NCI-H128 (cell line): Measurements from ENCODE around the gene ATP8A2.

Experiments used
- DNase-seq: peaks from one replicate; lab custom pipeline; 2025; ENCODE audit not compliant: unreplicated experiment; lab: John Stamatoyannopoulos, UW

The ATP8A2 gene

DNA sequence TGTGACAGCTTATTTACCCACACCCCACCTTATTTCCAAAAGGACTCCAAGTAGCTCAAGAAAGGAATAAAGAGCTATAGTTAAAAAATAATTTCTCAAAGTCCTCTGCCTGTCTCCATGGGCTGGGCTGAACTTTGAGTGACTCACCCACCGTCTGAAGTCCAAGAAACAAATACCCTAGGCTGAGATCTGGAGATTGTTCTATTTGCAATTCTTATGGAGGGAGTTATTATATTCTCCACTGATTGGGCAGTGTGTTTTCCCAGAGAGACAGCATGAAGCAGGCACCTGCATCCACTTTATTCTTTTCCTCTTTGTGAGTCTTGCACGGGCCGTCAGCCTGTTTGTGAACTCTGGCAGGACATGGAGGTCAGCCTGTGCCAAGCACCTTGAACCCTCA, 616.9 kb downstream of the ATP8A2 start:
- DNase-seq, result no peak

DNA sequence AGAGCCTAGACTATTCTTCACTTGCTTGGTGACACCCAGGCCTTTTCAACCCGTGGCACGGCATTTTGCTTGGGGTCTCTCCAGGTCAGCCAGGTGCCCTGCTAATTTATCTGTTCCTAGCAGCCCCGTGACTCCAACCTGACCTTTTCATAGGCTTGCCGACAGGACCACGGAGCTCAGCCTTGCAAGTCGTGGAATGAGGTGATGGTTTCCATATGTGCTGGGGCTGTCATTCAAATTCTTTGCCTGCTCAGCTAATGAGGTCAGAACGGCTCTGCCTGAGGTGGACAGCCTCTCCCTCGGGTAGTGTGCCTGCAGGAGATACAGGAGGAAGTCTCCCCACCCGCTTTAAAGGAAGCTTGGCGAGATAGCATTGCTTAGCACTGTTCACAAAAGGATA, 619.0 kb downstream of the ATP8A2 start:
- DNase-seq, result no peak

DNA sequence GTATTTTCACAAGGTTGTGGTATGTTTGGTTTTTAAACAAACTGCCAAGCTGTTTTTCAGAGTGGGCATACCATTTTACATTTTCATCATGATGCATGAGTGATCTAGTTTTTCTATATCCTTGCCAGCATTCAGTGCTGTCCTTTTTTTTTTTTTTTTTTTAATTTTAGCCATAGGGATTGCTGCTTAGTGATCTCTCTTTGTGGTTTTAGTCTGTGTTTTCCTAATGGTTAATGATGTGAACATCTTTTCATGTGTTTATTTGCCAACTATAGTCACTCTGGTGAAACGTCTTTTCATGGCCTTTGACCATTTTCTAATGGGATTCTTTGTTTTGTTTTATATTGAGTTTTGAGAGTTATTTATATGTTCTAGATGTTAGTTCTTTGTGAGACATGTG, 620.3 kb downstream of the ATP8A2 start:
- DNase-seq, result no peak

DNA sequence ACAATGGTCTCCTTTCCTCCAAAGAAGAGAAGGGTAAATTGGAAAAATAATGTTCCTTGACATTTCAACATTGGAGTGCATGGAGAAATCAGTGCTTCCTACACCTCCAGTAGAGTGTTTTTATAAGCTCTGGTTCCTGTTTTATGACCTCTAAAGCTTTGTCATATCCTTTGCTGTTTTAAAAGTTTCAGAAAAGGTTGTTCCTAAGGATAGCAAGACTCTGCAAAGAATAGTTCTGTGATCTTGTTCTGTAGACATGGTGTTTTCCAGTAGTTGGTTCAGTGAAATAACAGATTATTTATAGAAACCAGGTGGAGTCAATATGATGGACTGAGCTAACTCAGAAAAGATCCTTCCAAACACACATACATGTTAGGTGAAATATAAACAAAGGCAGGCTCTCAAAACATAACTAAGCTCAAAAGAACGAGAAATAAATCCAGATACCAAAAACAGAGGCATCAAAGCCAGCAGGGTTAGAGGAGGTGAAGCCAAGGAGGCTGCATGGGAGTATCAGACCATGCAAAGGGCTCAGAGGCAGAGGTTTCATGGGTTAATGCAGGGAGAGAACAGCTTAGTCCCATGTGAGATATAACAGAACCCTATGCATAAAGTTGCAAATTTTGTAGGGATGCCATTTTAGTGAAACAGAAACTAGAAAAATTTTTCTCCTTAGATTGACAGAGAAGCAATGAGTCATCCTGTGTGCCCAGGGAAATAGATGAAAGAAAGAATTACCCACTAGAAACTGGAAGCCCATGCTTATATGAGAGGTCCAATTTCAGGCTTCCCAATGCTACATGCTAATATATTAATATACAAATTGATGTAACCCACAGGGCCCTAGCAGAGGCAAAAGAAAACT, 635.7 kb downstream of the ATP8A2 start:
- DNase-seq, result no peak

DNA sequence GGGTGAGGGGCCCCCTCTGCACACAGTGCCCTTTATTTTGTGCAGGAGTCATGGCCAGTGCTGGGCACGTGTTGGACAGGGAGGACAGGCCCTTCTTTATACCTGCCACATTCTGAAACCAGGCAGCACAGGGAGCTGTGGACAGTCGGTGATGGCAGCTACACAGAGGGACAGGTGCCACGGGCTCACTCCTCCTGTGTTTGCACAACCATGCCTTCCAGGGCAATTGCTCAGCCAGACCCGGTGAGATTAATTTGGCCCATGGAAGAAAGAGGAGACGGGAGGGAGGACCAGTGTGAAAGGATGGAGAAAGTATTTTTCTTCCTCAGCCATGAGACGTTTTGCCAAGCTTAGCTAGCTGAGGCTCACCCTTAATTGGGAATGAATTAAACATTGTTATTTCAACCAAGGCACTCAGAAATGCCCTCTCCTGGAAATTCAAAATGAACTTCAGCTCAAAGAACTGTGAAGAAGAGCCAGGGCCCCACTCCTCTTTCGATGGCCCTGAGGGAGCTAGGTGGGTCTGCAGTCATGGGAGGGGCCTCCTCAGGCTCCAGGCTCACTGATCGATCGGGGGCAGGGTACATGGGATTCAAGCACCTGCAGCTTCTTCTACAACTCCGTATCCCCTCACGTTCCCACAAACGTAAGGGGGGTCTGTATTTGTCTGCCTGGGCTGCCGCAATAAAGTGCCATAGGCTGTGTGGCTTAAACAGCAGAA, 638.9 kb downstream of the ATP8A2 start:
- no peak for DNase-seq

DNA sequence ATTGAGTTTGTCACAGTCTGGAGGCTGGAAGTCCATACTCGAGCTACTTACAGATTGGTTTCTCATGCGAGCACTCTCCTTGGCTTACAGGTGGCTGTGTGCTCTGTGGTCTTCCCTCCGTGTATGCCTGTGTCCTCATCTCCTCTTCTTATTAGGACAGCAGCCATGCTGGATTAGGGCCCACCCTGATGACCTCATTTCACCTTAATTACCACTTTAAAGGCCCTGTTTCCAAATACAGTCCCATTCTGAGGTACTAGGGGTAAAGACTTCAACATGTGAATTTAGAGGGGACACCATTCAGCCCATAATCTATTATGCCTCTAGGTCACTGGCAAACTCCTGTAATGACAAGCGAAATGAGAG, 639.4 kb downstream of the ATP8A2 start:
- no peak for DNase-seq

DNA sequence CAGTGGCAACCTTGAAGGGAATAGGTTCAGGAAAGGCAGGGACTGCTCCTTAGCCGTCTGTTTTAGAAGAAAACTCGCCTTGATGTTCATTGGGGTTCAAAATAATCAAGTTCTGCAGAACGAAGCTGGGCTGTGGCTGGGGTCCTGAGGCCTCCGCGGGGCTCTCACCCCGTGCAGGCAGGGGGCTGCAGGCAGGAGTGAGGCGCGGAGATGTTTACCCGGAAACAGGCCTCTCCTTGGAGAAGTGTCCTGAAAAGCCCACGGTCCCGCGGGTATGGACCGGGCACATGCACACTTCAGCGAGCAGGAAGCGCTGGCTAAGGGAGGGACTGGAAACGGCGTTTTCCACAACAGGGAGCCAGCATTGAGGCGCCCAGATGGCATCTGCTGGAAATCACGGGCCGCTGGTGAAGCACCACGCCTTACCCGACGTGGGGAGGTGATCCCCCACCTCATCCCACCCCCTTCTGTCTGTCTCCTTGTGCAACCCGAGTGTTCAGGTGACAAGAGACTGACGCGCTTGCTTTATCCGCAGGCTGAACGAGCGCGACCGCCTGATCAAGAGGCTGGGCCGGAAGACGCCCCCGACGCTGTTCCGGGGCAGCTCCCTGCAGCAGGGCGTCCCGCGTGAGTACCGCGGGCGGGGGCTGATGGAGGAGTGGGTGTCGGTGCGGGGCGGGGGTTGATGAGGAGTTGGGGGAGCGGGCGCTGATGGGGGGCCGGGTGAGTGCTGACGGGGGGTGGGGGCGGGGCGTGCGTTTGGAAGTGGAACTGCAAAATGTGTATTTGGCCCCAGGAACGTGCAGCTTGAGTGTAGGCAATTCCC, 640.4 kb downstream of the ATP8A2 start:
- no peak for DNase-seq

DNA sequence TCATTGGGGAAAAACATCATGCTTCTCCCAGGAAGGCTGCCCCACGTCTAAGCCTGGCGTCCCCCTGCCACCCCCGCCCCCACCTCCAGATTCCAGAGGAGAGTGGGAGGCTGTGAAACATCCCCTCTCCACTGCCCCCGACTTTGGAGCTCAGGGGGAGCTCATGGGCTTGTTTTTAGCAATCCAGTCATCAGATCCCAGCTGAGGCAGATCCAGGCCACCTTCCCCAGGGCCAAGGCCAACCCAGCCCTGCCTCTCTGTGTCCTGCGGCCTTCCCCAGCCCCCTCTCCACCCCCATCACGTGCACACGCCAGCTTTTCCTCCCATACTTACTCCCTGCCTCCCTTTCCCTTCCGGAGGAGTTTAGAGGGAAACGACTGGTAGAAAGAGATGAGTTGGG, 641.2 kb downstream of the ATP8A2 start:
- no peak for DNase-seq

DNA sequence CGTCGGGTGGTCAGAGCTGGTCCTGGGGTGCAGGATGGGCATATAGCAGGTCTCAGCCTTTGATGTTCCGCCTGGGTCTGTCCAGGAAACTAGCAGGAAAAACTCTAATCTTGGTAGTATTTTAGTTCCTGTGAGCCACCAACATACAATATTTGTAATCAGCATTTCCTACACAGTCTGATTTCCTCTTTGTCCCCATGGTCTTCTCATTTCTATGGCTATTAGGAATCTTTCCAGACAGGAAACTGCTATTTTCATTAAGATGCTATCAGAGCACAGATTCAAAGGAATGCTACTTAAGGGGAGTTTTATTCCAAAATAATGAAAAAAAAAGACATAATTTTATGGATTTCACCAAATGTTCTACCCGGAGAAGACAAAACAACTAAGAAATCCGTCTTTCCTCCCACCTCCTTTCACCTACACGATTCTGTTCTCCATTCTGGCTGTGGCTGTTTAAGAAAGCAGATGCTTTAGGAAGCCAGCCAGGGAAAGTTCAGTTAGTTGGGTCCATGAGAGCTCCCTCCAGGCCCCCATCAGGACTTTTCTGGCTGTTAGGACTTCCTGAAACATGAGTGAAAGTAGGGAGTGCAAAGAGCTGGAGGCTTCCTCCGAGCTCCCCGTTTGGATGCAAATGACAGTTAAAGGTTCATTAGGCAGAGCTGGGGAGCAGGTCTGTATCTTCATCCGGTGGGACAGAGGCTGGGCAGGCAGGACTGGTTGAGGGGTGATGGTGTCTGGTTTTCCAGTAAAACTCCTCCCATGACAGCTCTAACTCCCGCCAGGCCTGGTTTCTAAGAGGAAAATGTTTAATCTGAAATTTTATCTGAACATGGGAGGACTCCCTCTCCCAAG, 643.7 kb downstream of the ATP8A2 start:
- DNase-seq, result no peak

DNA sequence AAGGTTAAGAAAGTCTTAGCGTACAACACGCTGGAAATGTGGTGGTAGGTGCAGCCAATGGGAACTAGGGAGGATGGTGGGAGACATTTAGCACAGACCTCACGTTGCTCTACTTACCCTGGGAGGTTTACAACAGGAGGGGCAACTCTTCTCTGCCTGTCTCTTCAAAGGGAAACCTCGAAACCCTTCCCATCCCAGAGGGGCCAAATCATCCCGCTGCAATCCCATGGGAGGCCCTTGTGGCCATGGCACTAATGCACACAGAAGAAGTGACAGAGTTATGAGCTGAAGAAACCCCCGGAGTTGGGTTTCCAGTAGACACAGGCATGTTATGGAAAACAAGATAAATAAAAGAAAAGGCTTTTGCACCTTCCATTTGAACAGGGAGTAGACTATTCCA, 644.4 kb downstream of the ATP8A2 start:
- no peak for DNase-seq

DNA sequence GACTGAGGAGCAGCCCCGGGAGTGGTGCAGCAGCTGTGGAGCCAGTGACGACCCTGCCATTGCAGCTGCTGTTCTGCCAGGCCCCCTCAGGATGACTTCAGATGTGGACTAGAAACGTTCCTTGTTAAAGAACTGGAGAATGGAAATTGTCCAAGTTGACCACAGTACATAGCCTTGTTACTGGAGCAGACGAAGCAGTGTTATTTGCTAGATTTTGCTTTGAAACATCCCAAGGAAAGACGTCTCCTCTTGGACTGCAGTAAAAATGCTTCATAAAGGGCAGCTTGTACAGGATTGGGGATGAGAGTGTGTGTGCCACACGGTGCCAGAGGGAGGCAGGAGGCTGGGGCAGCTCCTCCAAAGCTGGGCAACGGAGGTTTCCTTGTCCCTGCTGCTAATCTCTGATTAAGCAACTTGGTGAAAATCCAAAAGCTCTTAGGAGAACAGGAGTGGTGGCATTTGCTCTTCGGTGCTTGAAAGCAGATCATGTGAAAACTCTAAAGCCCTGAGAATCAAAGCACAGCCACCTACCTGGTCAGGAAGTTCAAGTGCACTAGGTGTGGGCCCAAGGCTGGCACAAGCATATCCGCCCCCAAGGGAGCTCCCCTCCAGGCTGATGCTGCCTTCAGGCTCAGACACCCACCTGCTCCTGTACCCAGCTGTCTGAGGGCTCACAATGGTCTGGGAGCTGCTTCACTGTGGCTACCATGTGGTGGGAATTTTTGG, 645.6 kb downstream of the ATP8A2 start:
- no peak for DNase-seq

DNA sequence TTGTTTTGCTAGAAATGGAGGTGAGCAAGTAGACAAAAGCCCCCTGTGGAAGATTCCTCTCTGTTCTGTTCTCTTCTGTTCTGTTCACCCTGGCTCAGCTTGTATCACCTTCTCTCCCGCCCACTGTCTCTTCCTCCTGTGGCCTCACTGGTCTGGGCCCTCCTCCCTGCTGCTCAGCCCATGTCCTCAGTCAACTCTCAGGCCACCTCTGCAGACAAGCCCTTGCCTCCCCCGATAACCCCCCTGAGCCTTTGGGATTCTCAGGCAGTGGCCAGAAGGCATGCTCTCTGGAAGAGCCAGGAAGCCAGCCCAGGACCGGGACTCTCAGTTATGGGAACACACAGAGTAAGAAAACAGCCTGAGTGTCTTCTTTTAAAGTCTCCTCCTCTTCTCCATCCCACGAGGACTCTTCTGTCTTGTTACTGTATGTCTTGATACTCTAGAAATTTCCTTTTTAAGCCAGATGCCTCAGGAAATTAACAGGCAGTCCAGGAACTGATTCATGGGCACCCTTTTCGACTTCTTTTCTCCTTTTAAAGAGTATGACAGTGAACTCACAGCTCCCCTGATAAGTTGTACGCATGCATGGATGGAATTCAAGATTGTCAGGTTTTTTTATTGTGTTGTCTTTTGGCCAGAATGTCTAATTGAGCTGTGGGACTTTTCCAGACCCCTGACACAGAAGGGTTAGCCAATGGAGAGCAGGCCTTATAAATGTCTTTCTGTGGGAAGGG, 646.3 kb downstream of the ATP8A2 start:
- DNase-seq, result no peak

DNA sequence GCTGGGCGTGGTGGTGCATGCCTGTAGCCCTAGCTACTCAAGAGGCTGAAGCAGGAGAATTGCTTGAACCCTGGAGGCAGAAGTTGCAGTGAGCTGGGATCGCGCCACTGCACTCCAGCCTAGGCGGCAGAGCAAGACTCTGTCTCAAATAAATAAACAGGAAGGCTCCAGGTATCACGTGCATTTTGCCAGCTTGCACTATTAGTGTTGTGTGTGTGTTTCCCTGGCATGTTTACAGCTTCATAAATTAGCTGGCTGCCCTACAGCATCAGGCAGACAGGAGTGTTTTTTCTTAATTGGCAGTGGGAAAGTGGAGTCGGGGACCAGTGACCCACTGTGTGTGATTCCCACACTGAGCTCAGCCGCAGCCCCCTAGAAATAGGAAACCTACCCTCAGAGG, 647.5 kb downstream of the ATP8A2 start:
- DNase-seq, result no peak

DNA sequence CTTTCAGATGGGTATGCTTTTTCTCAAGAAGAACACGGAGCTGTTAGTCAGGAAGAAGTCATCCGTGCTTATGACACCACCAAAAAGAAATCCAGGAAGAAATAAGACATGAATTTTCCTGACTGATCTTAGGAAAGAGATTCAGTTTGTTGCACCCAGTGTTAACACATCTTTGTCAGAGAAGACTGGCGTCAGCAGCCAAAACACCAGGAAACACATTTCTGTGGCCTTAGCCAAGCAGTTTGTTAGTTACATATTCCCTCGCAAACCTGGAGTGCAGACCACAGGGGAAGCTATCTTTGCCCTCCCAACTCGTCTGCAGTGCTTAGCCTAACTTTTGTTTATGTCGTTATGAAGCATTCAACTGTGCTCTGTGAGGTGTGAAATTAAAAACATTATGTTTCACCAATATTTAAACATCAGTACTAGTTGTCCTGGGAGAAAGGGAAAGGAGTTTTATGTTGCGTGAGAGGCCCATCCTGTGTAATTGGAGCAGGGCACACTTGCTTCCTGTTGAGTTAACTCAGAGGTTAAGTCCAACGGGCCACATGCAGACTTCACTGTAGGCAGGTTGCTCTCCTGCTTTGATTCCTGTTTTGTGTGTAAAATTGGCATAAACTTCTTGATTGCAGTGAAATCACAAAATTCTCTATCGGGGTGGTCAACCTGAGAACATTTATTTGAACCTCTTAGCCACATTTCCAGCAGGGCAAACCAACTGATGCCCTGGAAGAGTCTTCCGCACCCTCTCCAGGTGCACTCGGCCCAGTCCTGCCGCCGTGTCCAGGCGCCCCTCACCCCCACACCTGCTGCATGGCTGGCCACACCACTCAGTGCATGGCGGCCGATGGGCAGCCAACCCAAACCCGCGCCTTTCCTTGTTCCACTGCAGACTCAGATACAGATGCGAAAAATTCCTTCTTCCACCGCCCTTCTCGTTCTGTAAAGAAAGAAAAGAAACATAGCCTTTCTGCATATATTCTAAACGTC, 648.4 kb downstream of the ATP8A2 start:
- DNase-seq, result no peak

DNA sequence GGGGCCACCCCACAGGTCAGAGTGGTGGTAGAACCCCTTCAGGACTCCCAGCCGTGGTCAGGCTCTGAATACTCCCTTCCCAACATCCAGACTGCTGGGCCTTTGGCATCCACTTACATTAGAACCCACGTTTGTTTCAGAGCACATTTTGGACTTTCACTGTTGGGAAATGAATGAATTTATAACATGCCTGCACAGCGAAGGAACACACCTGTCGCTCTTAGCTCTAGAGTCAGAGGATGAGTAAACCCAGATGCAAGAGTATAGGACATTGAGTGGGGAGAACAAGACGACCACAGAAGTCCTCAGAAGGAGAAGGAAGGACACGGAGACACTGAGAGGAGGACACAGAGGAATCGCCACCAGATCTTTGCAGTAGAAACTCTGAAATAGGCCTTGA, 649.1 kb downstream of the ATP8A2 start:
- DNase-seq, result no peak

DNA sequence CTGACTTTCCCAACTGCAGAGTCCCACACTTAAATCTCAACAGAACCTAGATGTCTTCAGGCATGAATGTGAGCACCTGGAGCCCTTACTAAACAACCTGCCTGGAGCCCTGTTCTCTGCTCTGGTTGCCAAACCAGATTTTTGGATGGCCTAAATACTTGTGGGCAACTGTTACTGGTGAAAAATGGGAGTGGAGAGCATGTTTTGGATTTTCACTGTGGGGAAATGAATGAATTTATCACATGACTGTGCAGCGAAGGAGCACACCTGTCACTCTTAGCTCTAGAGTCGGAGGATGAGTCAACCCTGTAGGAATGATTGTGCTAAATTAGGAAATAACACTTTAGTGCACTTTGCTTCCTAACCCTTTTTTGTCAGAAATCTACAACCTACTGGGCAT, 649.7 kb downstream of the ATP8A2 start:
- DNase-seq, result no peak

DNA sequence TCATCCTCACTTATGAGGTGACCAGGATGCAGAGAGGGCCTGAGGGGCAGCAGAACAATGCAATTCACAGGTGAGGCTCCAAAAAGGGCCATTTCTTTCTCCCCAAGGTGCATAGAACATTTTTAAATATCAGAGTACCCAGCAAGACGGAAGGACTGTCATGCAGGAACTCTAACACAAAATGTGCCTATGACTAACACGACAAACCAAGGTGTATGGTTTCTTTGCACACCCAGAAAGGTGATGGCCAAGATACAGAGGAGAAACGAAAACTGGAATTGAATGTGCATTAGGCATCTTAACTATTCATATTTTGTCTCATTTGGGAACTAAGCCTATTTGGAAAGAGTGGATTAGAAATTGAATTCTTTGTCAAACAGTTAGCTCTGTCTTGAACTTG, 650.2 kb downstream of the ATP8A2 start:
- no peak for DNase-seq

DNA sequence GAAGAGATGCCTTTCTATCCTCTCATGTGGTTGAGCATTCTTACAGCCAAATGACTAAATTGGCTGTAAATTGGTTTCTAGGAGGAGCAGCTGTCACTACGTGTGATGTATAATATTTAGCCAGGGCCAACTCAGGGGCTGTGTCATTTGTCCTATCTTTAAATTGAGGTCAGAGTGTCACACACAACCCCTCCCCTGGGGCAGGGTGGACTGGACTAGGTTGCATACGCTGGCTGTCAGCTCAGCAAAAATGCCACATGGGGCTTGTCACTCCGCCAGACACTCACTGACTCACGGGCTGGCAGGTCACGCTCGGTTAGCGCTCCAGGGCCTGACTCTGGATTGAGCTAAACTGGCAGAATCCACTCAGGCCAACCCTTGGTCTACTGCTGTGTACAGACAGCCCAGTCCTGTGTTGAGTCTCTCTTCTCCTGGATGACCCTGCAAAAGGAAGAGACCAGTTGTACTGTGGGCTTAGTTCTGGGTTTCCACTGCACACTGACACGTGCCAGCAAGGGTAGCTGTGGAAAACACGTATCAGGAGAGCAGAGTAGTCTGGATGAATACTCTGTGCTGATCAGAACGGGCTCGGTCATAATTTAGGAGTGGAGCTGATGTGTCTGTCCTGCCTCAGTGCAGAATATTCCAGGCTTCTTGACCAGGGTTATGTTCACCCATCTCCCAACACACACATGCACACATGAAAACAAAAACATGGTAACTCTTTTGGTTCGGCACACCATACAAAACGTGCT, 650.9 kb downstream of the ATP8A2 start:
- DNase-seq, result no peak
